HAP-1 (cell line): ENCODE measurements around the gene LIMA1.

ENCODE experiments used
- DNase-seq, 2 experiments: peaks; one replicate each; pipeline ENCODE4 v3.0.0-alpha.2; 2016 to 2020; ENCODE audit warnings: low spot score in 2 of 2
- H3K27me3 ChIP-seq: fragments of 250-450 bp; sonication (Bioruptor Pico); 2 replicates; pipeline ENCODE4 v1.5.1; 2020; ENCODE audit warnings: low read depth, mild to moderate bottlenecking, moderate library complexity
- H3K36me3 ChIP-seq: fragments of 250-450 bp; sonication (Bioruptor Pico); replicated peaks from 2 replicates; pipeline ENCODE4 v1.5.1; 2020; ENCODE audit warnings: mild to moderate bottlenecking
- H3K4me1 ChIP-seq: fragments of 250-450 bp; sonication (Bioruptor Pico); 2 replicates; pipeline ENCODE4 v1.5.1; 2020; ENCODE audit warnings: mild to moderate bottlenecking
- H3K4me3 ChIP-seq: fragments of 250-450 bp; sonication (Bioruptor Pico); 2 replicates; pipeline ENCODE4 v1.5.1; 2020; ENCODE audit warnings: mild to moderate bottlenecking, moderate library complexity
- H3K9me3 ChIP-seq: fragments of 250-450 bp; sonication (Bioruptor Pico); 2 replicates; pipeline ENCODE4 v1.5.1; 2020; ENCODE audit warnings: mild to moderate bottlenecking, moderate library complexity
- in situ Hi-C: fragments of 300-500 bp; cut with MboI; formaldehyde crosslinking; loops from 3 replicates; pipeline ENCODE4 v1.14.3; 2020; ENCODE audit warnings: low sequenced_read_pairs, inconsistent platforms, mixed read lengths

LIMA1 gene

GRCh38 chr12:50132505-50133135, 150.7 kb downstream of the LIMA1 start:
- Histone ChIP-seq H3K36me3 (peaks cover 60% of the 10 kb centered on the region), H3K4me1 (no peaks in the 10 kb centered on the region), H3K9me3 (no peaks in the 10 kb centered on the region), H3K4me3 (no peak overlapping the region), H3K27me3 (no peaks in the 10 kb centered on the region)
- DNase-seq, result peak in 1 of 2 experiments; percentile 47
- in situ Hi-C loops, result loop anchor here (5.0 kb wide), 1 partner anchor 180 kb away; no protein-coding TSS in a partner anchor

GRCh38 chr12:50129290-50129689, 154.0 kb downstream of the LIMA1 start:
- Histone ChIP-seq H3K9me3 (no peaks in the 10 kb centered on the region), H3K36me3 (peaks cover 45% of the 10 kb centered on the region), H3K27me3 (no peaks in the 10 kb centered on the region), H3K4me3 (no peak overlapping the region), H3K4me1 (no peaks in the 10 kb centered on the region)
- no peak for DNase-seq
- in situ Hi-C loops, result no loop called here

GRCh38 chr12:50127546-50127945, 155.8 kb downstream of the LIMA1 start:
- Histone ChIP-seq H3K4me3 (no peak overlapping the region), H3K36me3 (peaks cover 29% of the 10 kb centered on the region), H3K27me3 (no peaks in the 10 kb centered on the region), H3K4me1 (no peaks in the 10 kb centered on the region), H3K9me3 (no peaks in the 10 kb centered on the region)
- in situ Hi-C loops, result no loop called here
- DNase-seq, result no peak
